GM18858 (cell line): ENCODE data around the gene RAB35.

Source experiments
- ATAC-seq: cut with Tn5 transposase; IDR thresholded peaks from one replicate; pipeline ENCODE4 v1.9.1; 2021; ENCODE audit not compliant: unreplicated experiment

RAB35 gene

DNA sequence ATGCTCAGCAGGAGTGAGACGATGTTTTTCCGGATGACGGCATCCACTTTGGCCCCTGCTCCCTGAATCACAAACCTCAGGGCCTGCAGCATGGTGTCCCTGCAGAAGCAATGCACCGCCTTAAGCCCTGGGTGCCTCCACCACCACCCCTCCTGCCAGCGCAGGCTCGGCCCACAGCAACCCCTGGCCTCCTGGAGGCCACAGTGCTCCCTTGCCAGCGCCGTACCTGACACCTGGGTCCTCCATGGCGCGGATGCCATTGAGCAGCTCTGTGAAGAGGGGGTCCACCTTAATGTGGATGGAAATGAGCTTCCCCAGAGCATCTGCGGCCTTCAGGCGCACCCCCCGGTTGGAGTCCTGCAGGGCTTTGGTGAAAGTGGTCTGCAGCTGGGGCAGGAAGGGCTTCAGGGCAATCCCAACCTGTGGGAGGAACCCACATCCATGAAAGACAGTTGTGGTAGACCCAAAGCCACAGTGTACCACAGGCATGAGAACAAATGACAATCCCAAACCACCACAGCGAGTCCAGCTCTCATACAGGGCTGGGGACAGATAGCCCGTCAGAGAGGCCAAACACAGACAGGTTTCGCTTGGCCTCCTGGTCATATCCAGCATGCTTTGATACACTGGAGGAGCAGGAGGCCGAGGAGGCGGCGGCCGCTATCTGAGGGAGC, 17.9 kb upstream of the RAB35 start:
- no peak for ATAC-seq

GRCh38 chr12:120132863-120133385, 16.4 kb upstream of the RAB35 start:
- ATAC-seq, result peak; percentile 83

- no peak for ATAC-seq
These were observed 15.7 kb upstream of the RAB35 start for GRCh38 chr12:120132054-120132836.

GRCh38 chr12:120131116-120131515, 14.6 kb upstream of the RAB35 start:
- ATAC-seq, result no peak

- no peak for ATAC-seq
These were observed 13.5 kb upstream of the RAB35 start for GRCh38 chr12:120130011-120130410.

GRCh38 chr12:120126635-120127005, 10.1 kb upstream of the RAB35 start:
- ATAC-seq, result no peak

GRCh38 chr12:120125792-120126634, 9.5 kb upstream of the RAB35 start:
- ATAC-seq, result no peak

- no peak for ATAC-seq
These were observed 8.5 kb upstream of the RAB35 start for GRCh38 chr12:120125029-120125428.

GRCh38 chr12:120121766-120122293, 5.3 kb upstream of the RAB35 start:
- peak; percentile 36 for ATAC-seq

DNA sequence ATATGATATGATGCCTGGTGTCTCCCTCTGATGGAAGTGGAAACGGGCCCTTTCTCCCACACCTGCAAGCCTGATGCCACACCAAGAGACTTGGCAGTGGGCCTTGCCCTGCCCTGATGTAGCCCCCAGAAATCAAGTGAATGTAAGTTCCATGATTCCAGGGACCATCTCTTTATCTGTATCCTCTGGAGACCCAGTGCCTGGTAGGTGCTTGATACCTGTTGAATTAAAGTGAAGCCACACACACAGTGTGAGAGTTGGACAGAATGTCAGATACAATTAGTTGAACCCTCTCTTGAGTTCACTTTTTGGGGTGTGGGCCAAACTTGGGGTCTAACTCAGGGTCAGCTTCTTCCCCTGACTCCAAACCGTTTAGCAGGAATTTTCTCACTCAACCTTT, 4.8 kb upstream of the RAB35 start:
- ATAC-seq, result no peak

- ATAC-seq, result peak; percentile 34
These were observed 2.9 kb upstream of the RAB35 start for GRCh38 chr12:120119271-120119973.

DNA sequence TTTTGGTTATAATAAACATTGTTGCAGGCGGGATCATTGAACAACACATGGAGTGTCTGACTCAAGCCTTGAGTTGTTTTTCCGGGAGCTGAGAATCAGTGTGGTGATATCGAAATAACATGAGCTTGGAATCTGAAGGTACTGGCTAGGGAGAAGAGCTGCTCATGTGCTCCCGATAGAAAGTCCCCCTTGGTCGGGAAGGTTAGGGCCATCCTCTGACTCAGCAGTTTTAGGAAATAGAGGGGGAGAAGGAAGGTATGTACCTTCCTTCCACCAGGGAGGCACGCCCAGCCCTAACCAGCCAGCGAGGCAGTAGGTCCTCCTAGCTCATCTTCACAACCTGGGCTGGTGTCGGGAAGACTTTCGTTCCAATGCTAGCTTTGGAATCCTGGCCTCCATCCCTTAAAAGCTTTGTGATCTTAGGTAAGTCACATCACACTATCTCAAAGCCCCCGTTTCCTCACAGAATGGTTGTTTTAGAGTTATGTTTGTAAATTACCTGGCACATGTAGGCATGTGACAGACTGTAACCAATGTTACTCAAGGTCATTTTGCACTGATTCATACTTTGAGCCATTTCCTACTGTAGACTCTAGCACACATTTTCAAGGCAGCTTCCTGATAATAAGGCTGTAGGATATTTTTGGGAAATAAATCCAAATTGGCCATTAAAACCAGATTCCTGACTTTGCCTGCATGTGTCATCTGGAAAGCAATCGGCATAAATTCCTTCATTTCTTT, 1.9 kb upstream of the RAB35 start:
- no peak for ATAC-seq

DNA sequence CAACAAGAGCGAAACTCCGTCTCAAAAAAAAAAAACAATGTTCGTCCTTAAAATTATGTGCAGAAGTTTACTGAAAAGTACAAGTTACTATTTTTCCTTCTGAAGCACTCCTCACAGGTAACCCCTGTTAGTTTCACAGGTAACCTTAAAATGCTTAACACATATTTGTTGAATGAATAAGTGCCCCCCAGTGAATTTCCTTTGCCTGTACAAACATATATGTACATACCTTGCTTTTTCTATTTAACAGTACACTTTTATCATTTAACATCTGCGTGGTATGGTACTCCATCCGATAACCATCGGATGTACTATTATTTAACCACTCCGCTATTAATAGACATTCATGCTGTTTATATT, 1.4 kb upstream of the RAB35 start:
- no peak for ATAC-seq

GRCh38 chr12:120116792-120117651, 469 bp upstream of the RAB35 start:
- ATAC-seq, result peak; percentile 27

DNA sequence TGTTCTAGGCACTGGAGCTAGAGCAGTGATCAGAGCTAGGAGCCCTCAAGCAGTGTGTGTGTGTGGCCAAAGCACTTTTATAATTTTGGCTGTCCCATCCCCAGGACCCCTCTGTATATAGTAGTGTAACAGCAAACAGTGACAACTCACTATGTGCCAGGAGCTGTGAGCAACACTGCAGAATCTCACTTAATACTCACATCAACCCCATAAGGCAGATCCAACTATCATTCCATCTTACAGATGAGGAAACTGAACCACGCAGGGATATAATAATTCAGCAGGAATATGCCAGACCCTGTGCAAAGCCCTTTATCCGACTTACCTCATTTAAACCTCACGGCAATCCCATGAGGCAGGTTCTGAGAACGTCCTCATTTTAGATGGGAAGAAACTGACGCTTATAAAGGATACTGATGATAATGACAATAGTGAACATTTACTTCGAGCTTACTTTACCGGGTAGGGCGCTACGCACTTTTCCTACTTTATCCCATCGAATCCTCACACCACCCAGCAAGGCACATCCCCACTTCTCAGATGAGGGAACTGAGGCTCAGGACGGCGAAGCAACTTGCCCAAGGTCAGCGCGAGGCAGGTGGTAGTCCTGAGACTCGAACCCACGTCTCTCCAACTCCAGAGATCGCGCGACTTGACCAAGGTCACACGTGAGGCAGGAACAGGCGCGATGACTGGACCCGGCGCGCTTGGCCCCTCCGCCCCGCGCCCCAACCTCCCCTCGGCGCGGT, 687 bp downstream of the RAB35 start:
- no peak for ATAC-seq

DNA sequence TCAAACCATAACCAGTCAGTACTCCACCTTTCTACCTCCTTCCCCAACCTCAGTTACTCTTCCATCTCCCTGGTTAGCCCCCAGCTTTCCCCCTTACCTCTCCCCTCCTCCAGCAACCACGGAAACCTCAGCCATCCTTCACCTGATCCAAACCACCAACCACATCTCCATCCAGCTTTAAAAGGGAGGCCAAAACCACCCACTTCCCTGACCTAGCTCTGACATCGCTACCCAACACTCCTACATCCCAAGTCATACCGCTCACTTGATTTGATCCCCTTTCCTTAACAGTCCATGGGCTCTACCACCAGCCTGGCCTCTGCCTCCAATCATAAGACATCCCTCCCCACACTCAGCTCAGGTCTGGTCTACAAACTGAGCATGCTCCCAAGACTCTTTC, 1.5 kb downstream of the RAB35 start:
- ATAC-seq, result no peak

DNA sequence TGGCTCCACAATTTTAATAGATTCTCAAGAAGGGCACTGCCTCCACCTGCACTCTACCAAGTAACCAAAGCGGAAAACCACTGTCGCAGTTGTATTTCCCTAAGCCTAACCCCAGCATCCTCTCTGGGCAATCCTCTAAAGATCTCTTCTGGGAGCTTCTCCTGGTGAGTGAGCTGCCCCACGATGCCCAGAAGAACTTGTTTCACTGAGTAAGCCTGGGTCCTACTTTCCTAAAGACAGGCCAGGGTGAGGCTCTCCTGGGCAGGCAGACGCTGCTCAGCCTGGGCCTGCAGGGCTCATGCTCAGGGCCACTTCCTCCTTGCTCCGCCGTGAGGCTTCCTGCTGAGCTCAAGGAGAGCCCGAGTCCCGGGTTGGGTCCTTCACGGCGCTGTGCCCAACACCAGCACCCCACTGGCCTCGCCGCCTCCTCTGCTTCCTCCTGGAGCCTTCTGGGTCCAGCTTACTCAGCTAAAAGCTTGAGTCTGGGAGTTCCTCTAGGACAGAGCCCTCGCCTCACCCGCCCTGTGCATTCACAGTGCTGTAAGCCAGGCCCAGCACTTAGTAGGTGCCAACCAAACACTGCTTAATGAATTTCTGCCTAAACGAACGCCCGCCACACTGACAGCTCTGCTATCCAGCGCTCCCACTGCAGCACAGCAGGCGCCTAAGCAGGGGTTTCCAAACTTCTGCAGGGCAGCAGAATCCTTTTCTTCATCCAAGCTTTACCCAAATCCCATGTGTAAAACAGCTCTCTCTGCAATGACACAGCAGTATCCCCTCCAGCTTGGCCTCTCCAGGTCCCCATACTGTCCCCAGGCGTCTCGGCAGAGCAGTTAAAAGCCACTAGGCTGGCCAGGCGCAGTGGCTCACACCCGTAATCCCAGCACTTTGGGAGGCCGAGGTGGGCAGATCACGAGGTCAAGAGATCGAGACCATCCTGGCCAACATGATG, 5.7 kb downstream of the RAB35 start:
- no peak for ATAC-seq
